HepG2 (cell line): ENCODE results near the gene FAM216A. TPM values are rescaled to one million over a fixed set of nuclear protein-coding genes. Genes with fewer than 3 reads are reported as not detected.

ENCODE experiments used
- ELF4 ChIP-seq: sonication (generic); formaldehyde crosslinking; IDR thresholded peaks from 2 replicates; pipeline ENCODE4 v1.5.0; 2020; ENCODE audit warnings: missing genetic modification reagents, mild to moderate bottlenecking, moderate library complexity, borderline replicate concordance
- KDM2A ChIP-seq: sonication (generic); formaldehyde crosslinking; IDR thresholded peaks from 2 replicates; pipeline ENCODE4 v1.4.0; 2020; ENCODE audit warnings: low read depth, missing genetic modification reagents, borderline replicate concordance
- NFATC3 ChIP-seq: sonication (generic); formaldehyde crosslinking; IDR thresholded peaks from 2 replicates; pipeline ENCODE4 v1.5.1; 2020; ENCODE audit warnings: mild to moderate bottlenecking, missing genetic modification reagents
- PATZ1 ChIP-seq: sonication (generic); formaldehyde crosslinking; IDR thresholded peaks from 2 replicates; pipeline ENCODE4 v1.4.0; 2020; ENCODE audit warnings: missing genetic modification reagents
- PLRG1 ChIP-seq: fragments of 450-650 bp; conservative IDR thresholded peaks from 2 replicates; pipeline ENCODE4 v1.6.1; 2016
- POLR2A ChIP-seq, 2 experiments: IDR thresholded peaks; 2 replicates each; pipeline ENCODE4 v1.6.1; 2011; ENCODE audit warnings: low read depth in 2 of 2, low read length in 2 of 2, mild to moderate bottlenecking in 1 of 2, moderate library complexity in 1 of 2; ENCODE audit not compliant: insufficient read depth in 1 of 2
- TERF1 ChIP-seq: sonication (generic); formaldehyde crosslinking; IDR thresholded peaks from 2 replicates; pipeline ENCODE4 v1.8.0; 2022; ENCODE audit warnings: mild to moderate bottlenecking, missing genetic modification reagents, moderate library complexity
- WIZ ChIP-seq: sonication (generic); formaldehyde crosslinking; IDR thresholded peaks from 2 replicates; pipeline ENCODE4 v1.5.1; 2020; ENCODE audit warnings: mild to moderate bottlenecking, missing genetic modification reagents
- ZNF263 ChIP-seq: sonication (generic); formaldehyde crosslinking; IDR thresholded peaks from 2 replicates; pipeline ENCODE4 v1.4.0; 2020; ENCODE audit warnings: missing genetic modification reagents
- ZNF329 ChIP-seq: sonication (generic); formaldehyde crosslinking; IDR thresholded peaks from 2 replicates; pipeline ENCODE4 v1.9.0; 2021; ENCODE audit warnings: low read depth, mild to moderate bottlenecking, missing genetic modification reagents
- ZNF331 ChIP-seq: sonication (generic); formaldehyde crosslinking; IDR thresholded peaks from 2 replicates; pipeline ENCODE4 v1.4.0; 2020; ENCODE audit warnings: missing genetic modification reagents
- ZNF431 ChIP-seq: sonication (generic); formaldehyde crosslinking; IDR thresholded peaks from 2 replicates; pipeline ENCODE4 v1.9.0; 2022; ENCODE audit warnings: missing genetic modification reagents, low read depth, mild to moderate bottlenecking, borderline replicate concordance
- ZNF792 ChIP-seq: IDR thresholded peaks from 2 replicates; pipeline ENCODE4 v1.6.1; 2016
- polyA plus RNA-seq, 8 experiments: library from polyadenylated mRNA; depleted of rRNA in 3 of 8; stranded (reverse) in 7 of 8; unstranded in 1 of 8; fragments of >200 nt; fragmentation: Illumina TruSeq in 4 of 8; extraction: Trizol in 4 of 8; gene quantifications; 2 replicates each; pipeline versions ENCODE4 v1.2.1 to v1.2.3, GENCODE V29; 2011 to 2016; ENCODE audit warnings: low read depth in 4 of 8, missing spikeins in 1 of 8, mixed read lengths in 1 of 8; ENCODE audit not compliant: insufficient read depth in 1 of 8
- total RNA-seq, 5 experiments: library from RNA; depleted of rRNA; stranded (reverse); fragments of >200 nt; fragmentation: Illumina TruSeq; extraction: Trizol; gene quantifications; 2 replicates each; pipeline ENCODE4 v1.2.3, GENCODE V29; 2016; ENCODE audit warnings: low read depth in 1 of 5
- TF ChIP-seq, protein P1 (sequence below): sonication (generic); formaldehyde crosslinking; IDR thresholded peaks from 2 replicates; pipeline ENCODE4 v1.5.1; 2020; ENCODE audit warnings: mild to moderate bottlenecking, missing genetic modification reagents, borderline replicate concordance
- TF ChIP-seq, protein P2 (sequence below): sonication (generic); formaldehyde crosslinking; IDR thresholded peaks from 2 replicates; pipeline ENCODE4 v1.5.1; 2020; ENCODE audit warnings: mild to moderate bottlenecking, missing genetic modification reagents, moderate library complexity
- TF ChIP-seq, protein P3 (sequence below): sonication (generic); formaldehyde crosslinking; IDR thresholded peaks from 2 replicates; pipeline ENCODE4 v1.8.1; 2023; ENCODE audit warnings: mild to moderate bottlenecking, missing genetic modification reagents

The FAM216A gene
- total and polyA plus RNA-seq, 2 of the 13 experiments (the other 11 are each of a cell fraction or from before 2014, with no cell fraction given), result 20.3 to 31.2 TPM

DNA sequence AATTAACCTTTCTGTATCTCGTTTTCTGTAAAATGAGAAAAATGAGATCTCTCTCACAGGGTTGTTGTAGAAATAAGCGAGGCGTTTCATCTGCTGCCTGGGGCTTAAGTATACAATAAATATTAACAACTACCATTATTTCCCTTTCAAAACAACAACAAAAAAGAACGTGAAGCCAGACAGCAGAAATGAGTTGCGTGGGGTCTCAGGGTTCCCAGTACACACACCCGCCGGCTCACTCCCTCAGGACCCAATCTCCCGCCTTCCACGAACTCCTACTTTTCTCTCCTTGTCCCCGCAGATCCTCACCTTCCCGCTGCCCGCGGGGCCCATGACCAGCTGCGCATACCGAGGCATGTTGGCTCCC lies 815 bp upstream of the FAM216A start (continued):
- TF ChIP-seq KDM2A (CRISPR knock-in tag), result no peak
- TF ChIP-seq, protein P1, sequence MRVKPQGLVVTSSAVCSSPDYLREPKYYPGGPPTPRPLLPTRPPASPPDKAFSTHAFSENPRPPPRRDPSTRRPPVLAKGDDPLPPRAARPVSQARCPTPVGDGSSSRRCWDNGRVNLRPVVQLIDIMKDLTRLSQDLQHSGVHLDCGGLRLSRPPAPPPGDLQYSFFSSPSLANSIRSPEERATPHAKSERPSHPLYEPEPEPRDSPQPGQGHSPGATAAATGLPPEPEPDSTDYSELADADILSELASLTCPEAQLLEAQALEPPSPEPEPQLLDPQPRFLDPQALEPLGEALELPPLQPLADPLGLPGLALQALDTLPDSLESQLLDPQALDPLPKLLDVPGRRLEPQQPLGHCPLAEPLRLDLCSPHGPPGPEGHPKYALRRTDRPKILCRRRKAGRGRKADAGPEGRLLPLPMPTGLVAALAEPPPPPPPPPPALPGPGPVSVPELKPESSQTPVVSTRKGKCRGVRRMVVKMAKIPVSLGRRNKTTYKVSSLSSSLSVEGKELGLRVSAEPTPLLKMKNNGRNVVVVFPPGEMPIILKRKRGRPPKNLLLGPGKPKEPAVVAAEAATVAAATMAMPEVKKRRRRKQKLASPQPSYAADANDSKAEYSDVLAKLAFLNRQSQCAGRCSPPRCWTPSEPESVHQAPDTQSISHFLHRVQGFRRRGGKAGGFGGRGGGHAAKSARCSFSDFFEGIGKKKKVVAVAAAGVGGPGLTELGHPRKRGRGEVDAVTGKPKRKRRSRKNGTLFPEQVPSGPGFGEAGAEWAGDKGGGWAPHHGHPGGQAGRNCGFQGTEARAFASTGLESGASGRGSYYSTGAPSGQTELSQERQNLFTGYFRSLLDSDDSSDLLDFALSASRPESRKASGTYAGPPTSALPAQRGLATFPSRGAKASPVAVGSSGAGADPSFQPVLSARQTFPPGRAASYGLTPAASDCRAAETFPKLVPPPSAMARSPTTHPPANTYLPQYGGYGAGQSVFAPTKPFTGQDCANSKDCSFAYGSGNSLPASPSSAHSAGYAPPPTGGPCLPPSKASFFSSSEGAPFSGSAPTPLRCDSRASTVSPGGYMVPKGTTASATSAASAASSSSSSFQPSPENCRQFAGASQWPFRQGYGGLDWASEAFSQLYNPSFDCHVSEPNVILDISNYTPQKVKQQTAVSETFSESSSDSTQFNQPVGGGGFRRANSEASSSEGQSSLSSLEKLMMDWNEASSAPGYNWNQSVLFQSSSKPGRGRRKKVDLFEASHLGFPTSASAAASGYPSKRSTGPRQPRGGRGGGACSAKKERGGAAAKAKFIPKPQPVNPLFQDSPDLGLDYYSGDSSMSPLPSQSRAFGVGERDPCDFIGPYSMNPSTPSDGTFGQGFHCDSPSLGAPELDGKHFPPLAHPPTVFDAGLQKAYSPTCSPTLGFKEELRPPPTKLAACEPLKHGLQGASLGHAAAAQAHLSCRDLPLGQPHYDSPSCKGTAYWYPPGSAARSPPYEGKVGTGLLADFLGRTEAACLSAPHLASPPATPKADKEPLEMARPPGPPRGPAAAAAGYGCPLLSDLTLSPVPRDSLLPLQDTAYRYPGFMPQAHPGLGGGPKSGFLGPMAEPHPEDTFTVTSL (CRISPR knock-in tag), result no peak
- 0 out of 2 replicates have a peak, but pooled peaks have one; percentile 30 for TF ChIP-seq ZNF329 (CRISPR knock-in tag)
- no peak for TF ChIP-seq PLRG1
- TF ChIP-seq ELF4, result no peak
- no peak for TF ChIP-seq WIZ (CRISPR knock-in tag)
- no peak for TF ChIP-seq TERF1 (CRISPR knock-in tag)
- no peak for TF ChIP-seq ZNF431
- no peak for TF ChIP-seq PATZ1 (CRISPR knock-in tag)
- TF ChIP-seq, protein P2, sequence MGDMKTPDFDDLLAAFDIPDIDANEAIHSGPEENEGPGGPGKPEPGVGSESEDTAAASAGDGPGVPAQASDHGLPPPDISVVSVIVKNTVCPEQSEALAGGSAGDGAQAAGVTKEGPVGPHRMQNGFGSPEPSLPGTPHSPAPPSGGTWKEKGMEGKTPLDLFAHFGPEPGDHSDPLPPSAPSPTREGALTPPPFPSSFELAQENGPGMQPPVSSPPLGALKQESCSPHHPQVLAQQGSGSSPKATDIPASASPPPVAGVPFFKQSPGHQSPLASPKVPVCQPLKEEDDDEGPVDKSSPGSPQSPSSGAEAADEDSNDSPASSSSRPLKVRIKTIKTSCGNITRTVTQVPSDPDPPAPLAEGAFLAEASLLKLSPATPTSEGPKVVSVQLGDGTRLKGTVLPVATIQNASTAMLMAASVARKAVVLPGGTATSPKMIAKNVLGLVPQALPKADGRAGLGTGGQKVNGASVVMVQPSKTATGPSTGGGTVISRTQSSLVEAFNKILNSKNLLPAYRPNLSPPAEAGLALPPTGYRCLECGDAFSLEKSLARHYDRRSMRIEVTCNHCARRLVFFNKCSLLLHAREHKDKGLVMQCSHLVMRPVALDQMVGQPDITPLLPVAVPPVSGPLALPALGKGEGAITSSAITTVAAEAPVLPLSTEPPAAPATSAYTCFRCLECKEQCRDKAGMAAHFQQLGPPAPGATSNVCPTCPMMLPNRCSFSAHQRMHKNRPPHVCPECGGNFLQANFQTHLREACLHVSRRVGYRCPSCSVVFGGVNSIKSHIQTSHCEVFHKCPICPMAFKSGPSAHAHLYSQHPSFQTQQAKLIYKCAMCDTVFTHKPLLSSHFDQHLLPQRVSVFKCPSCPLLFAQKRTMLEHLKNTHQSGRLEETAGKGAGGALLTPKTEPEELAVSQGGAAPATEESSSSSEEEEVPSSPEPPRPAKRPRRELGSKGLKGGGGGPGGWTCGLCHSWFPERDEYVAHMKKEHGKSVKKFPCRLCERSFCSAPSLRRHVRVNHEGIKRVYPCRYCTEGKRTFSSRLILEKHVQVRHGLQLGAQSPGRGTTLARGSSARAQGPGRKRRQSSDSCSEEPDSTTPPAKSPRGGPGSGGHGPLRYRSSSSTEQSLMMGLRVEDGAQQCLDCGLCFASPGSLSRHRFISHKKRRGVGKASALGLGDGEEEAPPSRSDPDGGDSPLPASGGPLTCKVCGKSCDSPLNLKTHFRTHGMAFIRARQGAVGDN (CRISPR knock-in tag), result no peak
- TF ChIP-seq ZNF792 (CRISPR knock-in tag), result no peak
- no peak for TF ChIP-seq ZNF263 (CRISPR knock-in tag)
- peak in 1 of 2 experiments; percentile 91; a peak in 1 of 4 replicates for TF ChIP-seq POLR2A (IDR thresholded peaks at IDR 0.05; ENCODE audit: insufficient read depth in 1 of 2, low read depth in 2 of 2, low read length in 2 of 2)
- TF ChIP-seq, protein P3, sequence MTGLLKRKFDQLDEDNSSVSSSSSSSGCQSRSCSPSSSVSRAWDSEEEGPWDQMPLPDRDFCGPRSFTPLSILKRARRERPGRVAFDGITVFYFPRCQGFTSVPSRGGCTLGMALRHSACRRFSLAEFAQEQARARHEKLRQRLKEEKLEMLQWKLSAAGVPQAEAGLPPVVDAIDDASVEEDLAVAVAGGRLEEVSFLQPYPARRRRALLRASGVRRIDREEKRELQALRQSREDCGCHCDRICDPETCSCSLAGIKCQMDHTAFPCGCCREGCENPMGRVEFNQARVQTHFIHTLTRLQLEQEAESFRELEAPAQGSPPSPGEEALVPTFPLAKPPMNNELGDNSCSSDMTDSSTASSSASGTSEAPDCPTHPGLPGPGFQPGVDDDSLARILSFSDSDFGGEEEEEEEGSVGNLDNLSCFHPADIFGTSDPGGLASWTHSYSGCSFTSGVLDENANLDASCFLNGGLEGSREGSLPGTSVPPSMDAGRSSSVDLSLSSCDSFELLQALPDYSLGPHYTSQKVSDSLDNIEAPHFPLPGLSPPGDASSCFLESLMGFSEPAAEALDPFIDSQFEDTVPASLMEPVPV (CRISPR knock-in tag), result no peak
- no peak for TF ChIP-seq ZNF331 (CRISPR knock-in tag)
- TF ChIP-seq NFATC3 (CRISPR knock-in tag), result no peak
